Measurements from ENCODE around the gene PHPT1. TPM values are rescaled to one million over a fixed set of nuclear protein-coding genes. Genes with fewer than 3 reads are reported as not detected.
"Not testable (repeated sequence)": the region's sequence is repeated elsewhere in the genome, so short reads cannot be mapped to it uniquely, and the experiment has no call there.

The PHPT1 gene
- total RNA-seq (10 to 100 TPM; 23.3 to 56.8 (median 43.5) TPM), total RNA-seq (7.1 to 39.3 (median 13.5) reads per million in 29 experiments)
- total RNA-seq (2013): 21.6 TPM

DNA sequence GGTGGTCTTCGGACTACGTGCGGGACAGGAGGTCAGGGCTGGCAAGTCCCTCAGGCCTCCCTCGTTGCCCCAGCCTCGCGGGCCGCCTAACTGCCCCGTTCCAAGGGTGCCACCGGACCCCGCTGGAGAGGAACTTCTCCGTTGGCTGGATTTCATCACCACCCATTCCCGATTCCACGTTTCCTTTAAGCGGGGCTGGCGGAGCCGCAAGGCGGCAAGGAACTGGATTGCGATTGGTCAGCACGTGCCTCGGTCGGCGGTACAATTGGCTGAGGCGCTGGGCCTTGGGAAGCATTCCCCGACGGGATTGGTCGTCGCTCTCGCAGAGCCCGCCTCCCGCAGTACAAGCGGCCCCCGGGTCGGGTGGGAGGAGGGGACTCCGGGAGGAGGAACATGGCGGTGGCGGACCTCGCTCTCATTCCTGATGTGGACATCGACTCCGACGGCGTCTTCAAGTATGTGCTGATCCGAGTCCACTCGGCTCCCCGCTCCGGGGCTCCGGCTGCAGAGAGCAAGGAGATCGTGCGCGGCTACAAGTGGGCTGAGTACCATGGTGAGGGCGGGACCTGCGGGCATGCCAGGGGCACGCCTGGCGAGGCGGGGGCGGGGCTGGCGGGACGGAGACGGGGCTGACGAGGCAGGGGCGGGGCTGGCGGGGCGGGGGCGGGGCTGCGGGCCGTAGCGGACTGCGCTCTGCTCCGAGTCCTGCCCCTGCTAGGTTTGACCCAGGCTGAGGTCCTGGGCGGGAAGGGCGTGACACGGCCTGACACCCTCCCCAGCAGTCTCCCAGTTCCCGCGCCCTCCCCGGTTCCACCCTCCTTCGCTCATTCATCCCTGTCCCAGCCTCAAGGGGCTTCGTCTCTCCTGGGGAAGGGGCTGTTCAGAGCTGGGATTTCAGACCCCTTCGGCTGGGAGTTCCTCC lies at the start of gene PHPT1:
Gene PHPT1, plus strand, starts transcription at position 372 of the 922 bp plus-strand sequence. Its CDS starts 22 bp downstream, at position 394.
- DNase-seq: peak; percentile 92 to 97 (median 95)
- H3K27ac ChIP-seq (ENCODE audit: low read length): peak within 1 kb of the TSS; percentile 30
- no peaks in the 10 kb centered on the region for H3K36me3 Mint-ChIP-seq
- H3K27me3 Mint-ChIP-seq: peaks cover 6 to 18% of the 10 kb centered on the region in 2 donors
- no peaks in the 10 kb centered on the region for H3K9me3 ChIP-seq
- H3K4me3 Mint-ChIP-seq: peak within 1 kb of the TSS; percentile 88 to 92 (median 90)
- POLR2A ChIA-PET: interaction anchor here in 1 of 2 donors (0.6 kb wide), 1 partner anchor 310 kb away, joined by 8 read pairs; no protein-coding TSS in a partner anchor
- peak within 1 kb of the TSS; percentile 77 to 92 for H3K4me3 ChIP-seq (ENCODE audit: control insufficient read depth in 1 of 2, extremely low read depth in 1 of 2, low read length in 1 of 2)
- CTCF ChIA-PET: interaction anchor here in 1 of 2 donors (0.6 kb wide), 1 partner anchor 143 kb away, joined by 4 read pairs; the partner anchor contains the start of gene PAXX
- WGBS (ENCODE audit: insufficient coverage): under 1% methylated on average over 52 of the region's 77 CpGs
- no peaks in the 10 kb centered on the region for H3K9me3 Mint-ChIP-seq
- ATAC-seq (replicated peaks in 1 of 4): peak; percentile 91 to 95 (median 94)
- peaks cover 11 to 50% of the 10 kb centered on the region in 2 experiments for H3K4me1 ChIP-seq (ENCODE audit: control insufficient read depth in 1 of 2, extremely low read depth in 1 of 2, insufficient read depth in 2 of 2, low read length in 2 of 2)
- peaks cover 0 to 25% of the 10 kb centered on the region in 2 experiments for H3K27me3 ChIP-seq (replicated peaks in 1 of 2; ENCODE audit: control insufficient read depth in 2 of 2, extremely low read depth in 1 of 2, insufficient read depth in 2 of 2, low read length in 1 of 2)
- peaks cover 0 to 2% of the 10 kb centered on the region in 2 donors for H3K36me3 ChIP-seq (ENCODE audit: control insufficient read depth in 2 of 2, extremely low read depth in 1 of 2, insufficient read depth in 1 of 2, low read length in 1 of 2)
- peak within 1 kb of the TSS; percentile 84 to 91 for H3K27ac Mint-ChIP-seq
- peaks cover 7 to 22% (median 17%) of the 10 kb centered on the region in 3 donors for H3K4me1 Mint-ChIP-seq

DNA sequence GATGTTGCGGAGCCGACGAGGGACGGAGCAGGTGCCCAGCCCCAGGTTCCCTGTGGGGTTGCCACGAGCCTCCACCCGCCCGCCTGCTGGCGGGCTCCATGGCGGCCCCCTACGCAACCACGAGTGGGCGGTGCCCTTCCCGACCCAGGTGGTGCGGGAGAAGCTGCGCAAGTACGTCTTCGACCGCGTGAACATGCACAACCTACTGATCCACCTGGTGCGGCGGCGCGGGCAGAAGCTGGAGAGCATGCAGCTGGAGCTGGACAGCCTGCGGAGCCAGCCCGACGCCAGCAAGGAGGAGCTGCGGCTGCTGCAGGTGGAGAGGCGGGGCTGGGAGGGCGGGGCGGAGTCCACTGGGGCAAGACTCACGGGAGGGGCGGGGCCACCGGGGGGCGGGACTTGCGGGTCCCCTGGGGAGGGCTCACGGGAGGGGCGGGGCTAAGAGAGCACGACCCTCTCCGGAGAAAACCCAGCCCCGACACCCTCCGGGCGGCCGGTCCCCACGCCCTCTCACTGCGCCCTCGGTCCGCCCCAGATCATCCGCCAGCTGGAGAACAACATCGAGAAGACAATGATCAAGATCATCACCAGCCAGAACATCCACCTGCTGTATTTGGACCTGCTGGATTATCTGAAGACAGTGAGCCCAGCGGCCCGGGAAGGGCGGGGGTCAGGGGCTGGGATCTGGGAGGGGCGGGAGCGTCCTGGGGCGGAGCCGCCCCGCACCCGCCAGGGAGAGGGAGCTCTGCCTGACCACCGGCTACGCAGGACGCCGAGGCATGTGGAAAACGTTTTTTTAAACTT lies 49.2 kb upstream of the PHPT1 start:
- H3K9me3 ChIP-seq: no peaks in the 10 kb centered on the region
- H3K4me1 ChIP-seq (ENCODE audit: control insufficient read depth in 1 of 2, extremely low read depth in 1 of 2, insufficient read depth in 2 of 2, low read length in 2 of 2): peaks cover 4 to 36% of the 10 kb centered on the region in 2 experiments
- peak; percentile 77 to 88 (median 82) for ATAC-seq (replicated peaks in 1 of 4)
- DNase-seq: peak; percentile 70 to 96 (median 85)
- H3K36me3 ChIP-seq (ENCODE audit: control insufficient read depth in 2 of 2, extremely low read depth in 1 of 2, insufficient read depth in 1 of 2, low read length in 1 of 2): no peaks in the 10 kb centered on the region
- CTCF ChIA-PET: interaction anchor here in 1 of 2 donors (0.5 to 0.6 kb wide), 2 partner anchors 271 to 387 kb away, joined by 3 to 4 read pairs; no protein-coding TSS in a partner anchor
- POLR2A ChIA-PET: interaction anchor here (0.5 to 0.7 kb wide), 5 partner anchors 11 to 333 kb away, joined by 3 to 9 read pairs (median 3); no protein-coding TSS in a partner anchor
- peaks cover 0 to 32% of the 10 kb centered on the region in 2 experiments for H3K27me3 ChIP-seq (replicated peaks in 1 of 2; ENCODE audit: control insufficient read depth in 2 of 2, extremely low read depth in 1 of 2, insufficient read depth in 2 of 2, low read length in 1 of 2)
- peaks cover 31 to 35% (median 34%) of the 10 kb centered on the region in 3 donors for H3K4me1 Mint-ChIP-seq
- H3K27ac Mint-ChIP-seq: peak overlapping the region in 1 of 2 donors; percentile 58
- peak overlapping the region; percentile 64 to 71 for H3K4me3 ChIP-seq (ENCODE audit: control insufficient read depth in 1 of 2, extremely low read depth in 1 of 2, low read length in 1 of 2)
- H3K27me3 Mint-ChIP-seq: peaks cover 0 to 2% of the 10 kb centered on the region in 2 donors
- no peaks in the 10 kb centered on the region for H3K9me3 Mint-ChIP-seq
- H3K27ac ChIP-seq (ENCODE audit: low read length): no peak overlapping the region
- under 1% methylated on average over 45 of the region's 63 CpGs for WGBS (ENCODE audit: insufficient coverage)
- H3K36me3 Mint-ChIP-seq: no peaks in the 10 kb centered on the region
- peak overlapping the region; percentile 78 to 81 (median 78) for H3K4me3 Mint-ChIP-seq

DNA sequence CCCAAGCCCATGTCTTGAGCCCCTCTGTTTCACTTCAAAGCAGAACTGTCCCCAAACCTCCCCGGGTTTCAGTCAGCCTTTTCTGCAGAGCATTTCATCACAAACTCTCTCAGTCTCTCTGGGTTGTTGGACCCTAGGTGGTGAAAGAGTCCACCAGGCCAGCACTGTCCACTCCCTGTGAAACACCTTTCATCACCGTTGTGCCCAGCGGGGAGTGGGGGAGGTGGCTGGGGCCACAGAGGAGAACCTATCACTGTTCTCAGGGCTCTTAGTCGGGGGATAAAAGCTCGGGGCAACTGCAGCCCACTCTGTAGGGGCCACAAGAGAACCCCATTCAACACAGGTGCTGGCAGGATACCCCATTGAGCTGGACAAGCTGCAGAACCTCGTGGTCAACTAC lies 46.9 kb upstream of the PHPT1 start:
- Histone ChIP-seq H3K27me3 (replicated peaks in 1 of 2; ENCODE audit: control insufficient read depth in 2 of 2, extremely low read depth in 1 of 2, insufficient read depth in 2 of 2, low read length in 1 of 2) (peaks cover 0 to 32% of the 10 kb centered on the region in 2 experiments), H3K36me3 (ENCODE audit: control insufficient read depth in 2 of 2, extremely low read depth in 1 of 2, insufficient read depth in 1 of 2, low read length in 1 of 2) (peaks cover 0 to 4% of the 10 kb centered on the region in 2 donors), H3K4me3 (ENCODE audit: control insufficient read depth in 1 of 2, extremely low read depth in 1 of 2, low read length in 1 of 2) (no peak overlapping the region), H3K9me3 (no peaks in the 10 kb centered on the region), H3K27ac (ENCODE audit: low read length) (no peak overlapping the region), H3K4me1 (ENCODE audit: control insufficient read depth in 1 of 2, extremely low read depth in 1 of 2, insufficient read depth in 2 of 2, low read length in 2 of 2) (peaks cover 10 to 45% of the 10 kb centered on the region in 2 experiments)
- CTCF ChIA-PET: no interaction called here
- H3K36me3 Mint-ChIP-seq: no peaks in the 10 kb centered on the region
- 83% methylated on average over 2 of the region's 6 CpGs for WGBS (ENCODE audit: insufficient coverage)
- no peaks in the 10 kb centered on the region for H3K27me3 Mint-ChIP-seq
- peak overlapping the region in 1 of 3 donors; percentile 23 for H3K4me3 Mint-ChIP-seq
- ATAC-seq (replicated peaks in 1 of 4) (no peak), DNase-seq (no peak)
- no peak overlapping the region for H3K27ac Mint-ChIP-seq
- H3K9me3 Mint-ChIP-seq: no peaks in the 10 kb centered on the region
- peaks cover 27 to 34% (median 33%) of the 10 kb centered on the region in 3 donors for H3K4me1 Mint-ChIP-seq
- POLR2A ChIA-PET: no interaction called here

DNA sequence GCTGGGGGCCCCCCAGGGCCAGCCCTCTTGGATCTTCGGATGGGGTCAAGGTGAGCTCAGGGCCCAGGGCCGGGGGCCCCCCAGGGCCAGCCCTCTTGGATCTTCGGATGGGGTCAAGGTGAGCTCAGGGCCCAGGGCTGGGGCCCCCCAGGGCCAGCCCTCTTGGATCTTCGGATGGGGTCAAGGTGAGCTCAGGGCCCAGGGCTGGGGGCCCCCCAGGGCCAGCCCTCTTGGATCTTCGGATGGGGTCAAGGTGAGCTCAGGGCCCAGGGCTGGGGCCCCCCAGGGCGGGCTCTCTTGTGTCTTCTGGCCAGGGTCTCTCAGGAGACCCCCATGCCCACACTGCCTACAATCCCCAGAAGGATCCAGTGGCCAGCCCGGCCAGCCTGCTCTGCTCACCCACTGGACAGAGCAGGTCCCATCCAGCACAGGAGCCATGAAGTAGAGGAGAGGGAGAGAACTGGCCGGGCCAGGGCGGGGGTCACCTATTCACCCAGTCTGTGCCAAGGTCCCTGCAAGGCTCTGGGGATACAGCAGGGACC lies 46.1 kb upstream of the PHPT1 start:
- ATAC-seq (replicated peaks in 1 of 4); H3K27ac Mint-ChIP-seq; H3K27ac ChIP-seq (ENCODE audit: low read length); H3K36me3 Mint-ChIP-seq; POLR2A ChIA-PET; DNase-seq; CTCF ChIA-PET; H3K9me3 ChIP-seq; H3K36me3 ChIP-seq (ENCODE audit: control insufficient read depth in 2 of 2, extremely low read depth in 1 of 2, insufficient read depth in 1 of 2, low read length in 1 of 2); H3K4me3 Mint-ChIP-seq; H3K9me3 Mint-ChIP-seq; H3K4me3 ChIP-seq (ENCODE audit: control insufficient read depth in 1 of 2, extremely low read depth in 1 of 2, low read length in 1 of 2); H3K27me3 Mint-ChIP-seq: not testable (repeated sequence)
- Histone ChIP-seq H3K27me3 (replicated peaks in 1 of 2; ENCODE audit: control insufficient read depth in 2 of 2, extremely low read depth in 1 of 2, insufficient read depth in 2 of 2, low read length in 1 of 2) (peaks cover 0 to 32% of the 10 kb centered on the region in 2 experiments), H3K4me1 (ENCODE audit: control insufficient read depth in 1 of 2, extremely low read depth in 1 of 2, insufficient read depth in 2 of 2, low read length in 2 of 2) (peaks cover 10 to 45% of the 10 kb centered on the region in 2 experiments)
- 90% methylated on average over 2 of the region's 9 CpGs for WGBS (ENCODE audit: insufficient coverage)
- peaks cover 24 to 33% (median 33%) of the 10 kb centered on the region in 3 donors for H3K4me1 Mint-ChIP-seq

DNA sequence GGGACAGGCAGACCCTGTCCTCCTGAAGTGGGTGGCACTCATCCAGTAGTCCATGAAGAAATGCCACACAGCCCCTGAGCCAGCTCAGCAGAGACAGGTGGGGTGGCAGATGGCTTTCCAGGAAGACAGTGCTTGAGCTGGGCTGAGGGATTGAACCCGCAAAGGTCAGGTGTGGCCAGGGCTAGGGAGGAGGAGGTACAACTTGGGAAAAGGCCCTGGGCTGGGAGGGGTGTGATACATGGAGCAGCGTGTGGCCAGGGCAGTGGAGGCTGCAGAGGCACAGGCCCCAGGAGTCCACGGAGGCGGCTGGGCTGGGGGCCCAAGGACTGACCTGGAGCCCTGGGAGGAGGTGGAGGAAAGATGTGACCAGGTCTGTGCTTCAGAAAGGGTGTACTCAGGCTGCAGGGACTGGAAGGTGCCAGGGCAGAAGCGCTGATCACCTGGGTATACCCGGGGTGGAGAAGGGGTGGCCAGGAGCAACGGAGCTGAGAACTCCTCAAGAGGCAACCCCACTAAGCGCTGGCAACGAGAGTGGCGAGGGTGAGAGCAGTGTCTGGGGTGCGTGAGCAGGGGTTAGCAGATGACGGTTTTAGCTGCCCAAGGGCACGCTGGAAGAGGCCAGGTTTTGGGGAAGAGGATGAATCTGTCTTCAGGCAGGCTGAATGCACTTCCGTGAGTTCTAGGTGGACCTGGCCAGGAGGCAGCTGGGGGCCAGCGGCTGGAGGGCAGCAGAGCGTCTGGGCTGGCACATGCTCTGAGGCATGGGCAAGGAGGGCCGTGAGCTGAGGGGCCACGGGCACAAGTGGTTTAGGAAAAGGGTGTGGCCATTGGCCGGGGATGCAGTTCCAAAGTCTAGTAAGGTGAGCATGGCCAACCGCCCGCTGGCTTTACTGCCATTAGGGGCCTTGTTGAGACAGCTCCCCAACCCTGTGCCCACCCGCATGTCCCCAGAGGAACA lies 45.4 kb upstream of the PHPT1 start:
- peaks cover 27 to 35% (median 35%) of the 10 kb centered on the region in 3 donors for H3K4me1 Mint-ChIP-seq
- peaks cover 11 to 45% of the 10 kb centered on the region in 2 experiments for H3K4me1 ChIP-seq (ENCODE audit: control insufficient read depth in 1 of 2, extremely low read depth in 1 of 2, insufficient read depth in 2 of 2, low read length in 2 of 2)
- H3K9me3 Mint-ChIP-seq: no peaks in the 10 kb centered on the region
- ChIA-PET CTCF (no interaction called here), POLR2A (no interaction called here)
- no peak overlapping the region for H3K27ac Mint-ChIP-seq
- no peaks in the 10 kb centered on the region for H3K36me3 Mint-ChIP-seq
- DNase-seq: no peak
- peaks cover 0 to 25% of the 10 kb centered on the region in 2 experiments for H3K27me3 ChIP-seq (replicated peaks in 1 of 2; ENCODE audit: control insufficient read depth in 2 of 2, extremely low read depth in 1 of 2, insufficient read depth in 2 of 2, low read length in 1 of 2)
- H3K4me3 ChIP-seq (ENCODE audit: control insufficient read depth in 1 of 2, extremely low read depth in 1 of 2, low read length in 1 of 2): no peak overlapping the region
- no peak overlapping the region for H3K4me3 Mint-ChIP-seq
- H3K27ac ChIP-seq (ENCODE audit: low read length): no peak overlapping the region
- ATAC-seq (replicated peaks in 1 of 4): no peak
- H3K36me3 ChIP-seq (ENCODE audit: control insufficient read depth in 2 of 2, extremely low read depth in 1 of 2, insufficient read depth in 1 of 2, low read length in 1 of 2): peaks cover 0 to 4% of the 10 kb centered on the region in 2 donors
- H3K9me3 ChIP-seq: no peaks in the 10 kb centered on the region
- H3K27me3 Mint-ChIP-seq: no peaks in the 10 kb centered on the region
- 98% methylated on average over 21 of the region's 22 CpGs for WGBS (ENCODE audit: insufficient coverage)
